K562 (cell line): Measurements from ENCODE around the gene SYPL2. TPM values are rescaled to one million over a fixed set of nuclear protein-coding genes. Genes with fewer than 3 reads are reported as not detected.
A peak's percentile ranks its signal among the peaks of the same experiment; 100 is the strongest.

ENCODE experiments used
- BACH1 ChIP-seq: fragments of 200-800 bp; sonication (Bioruptor generic); IDR thresholded peaks from 2 replicates; pipeline ENCODE4 v1.6.1; 2016; ENCODE audit warnings: missing genetic modification characterization, missing compliant biosample characterization
- DPF2 ChIP-seq: fragments of 450-650 bp; IDR thresholded peaks from 2 replicates; pipeline ENCODE4 v1.6.1; 2016
- ELF2 ChIP-seq: fragments of 250-450 bp; sonication (Bioruptor Pico); IDR thresholded peaks from 2 replicates; pipeline ENCODE4 v1.5.0; 2021; ENCODE audit warnings: mild to moderate bottlenecking
- KAT7 ChIP-seq: sonication (generic); formaldehyde crosslinking; IDR thresholded peaks from 2 replicates; pipeline ENCODE4 v1.8.0; 2022; ENCODE audit warnings: missing genetic modification reagents, mild to moderate bottlenecking, borderline replicate concordance
- MAFK ChIP-seq: IDR thresholded peaks from 2 replicates; pipeline ENCODE4 v1.6.1; 2011; ENCODE audit warnings: low read length, improper control_type of control experiment
- MEIS2 ChIP-seq: fragments of 450-650 bp; IDR thresholded peaks from 2 replicates; pipeline ENCODE4 v1.6.1; 2014; ENCODE audit warnings: mild to moderate bottlenecking; ENCODE audit not compliant: partially characterized antibody
- PREB ChIP-seq: sonication (generic); formaldehyde crosslinking; IDR thresholded peaks from 2 replicates; pipeline ENCODE4 v1.8.1; 2023; ENCODE audit warnings: mild to moderate bottlenecking, missing genetic modification reagents
- RAD21 ChIP-seq, 2 experiments: fragments of 250-450 bp in 1 of 2; fragments of 450-650 bp in 1 of 2; sonication (Bioruptor Pico) in 1 of 2; formaldehyde crosslinking in 1 of 2; IDR thresholded peaks in 1 of 2; conservative IDR thresholded peaks in 1 of 2; 2 replicates each; pipeline versions ENCODE4 v1.4.0 to v1.8.0; 2020 to 2022; ENCODE audit warnings: mild to moderate bottlenecking in 2 of 2, moderate library complexity in 1 of 2
- TAL1 ChIP-seq: fragments of 450-650 bp; IDR thresholded peaks from 2 replicates; pipeline ENCODE4 v1.6.1; 2016; ENCODE audit warnings: mild to moderate bottlenecking
- TCF7 ChIP-seq: sonication (generic); IDR thresholded peaks from 2 replicates; pipeline ENCODE4 v1.6.1; 2016; ENCODE audit warnings: antibody characterized with exemption, borderline replicate concordance
- THRB ChIP-seq: fragments of 450-650 bp; formaldehyde crosslinking; conservative IDR thresholded peaks from 2 replicates; pipeline ENCODE4 v1.4.0; 2022; ENCODE audit warnings: mild to moderate bottlenecking, missing genetic modification characterization
- TRIM25 ChIP-seq: fragments of 450-650 bp; IDR thresholded peaks from 2 replicates; pipeline ENCODE4 v1.7.0; 2016; ENCODE audit warnings: borderline replicate concordance
- ZBTB43 ChIP-seq: sonication (generic); formaldehyde crosslinking; IDR thresholded peaks from 2 replicates; pipeline ENCODE4 v1.8.0; 2023; ENCODE audit warnings: mild to moderate bottlenecking, missing genetic modification reagents
- ZBTB8A ChIP-seq: fragments of 450-650 bp; IDR thresholded peaks from 2 replicates; pipeline ENCODE4 v1.6.1; 2018; ENCODE audit warnings: mild to moderate bottlenecking, moderate library complexity; ENCODE audit not compliant: partially characterized antibody
- ZNF280B ChIP-seq: fragments of 250-450 bp; sonication (Bioruptor Pico); IDR thresholded peaks from 2 replicates; pipeline ENCODE4 v1.5.1; 2021; ENCODE audit warnings: mild to moderate bottlenecking
- ZNF282 ChIP-seq: sonication (generic); formaldehyde crosslinking; IDR thresholded peaks from 2 replicates; pipeline ENCODE4 v1.8.1; 2023; ENCODE audit warnings: missing genetic modification reagents
- ZNF655 ChIP-seq: fragments of 250-450 bp; sonication (Bioruptor Pico); IDR thresholded peaks from 2 replicates; pipeline ENCODE4 v1.5.0; 2021
- ZNF668 ChIP-seq: fragments of 250-450 bp; sonication (Bioruptor Pico); IDR thresholded peaks from 2 replicates; pipeline ENCODE4 v1.8.0; 2022; ENCODE audit warnings: mild to moderate bottlenecking, inconsistent platforms
- ZNF830 ChIP-seq: fragments of 250-450 bp; sonication (Bioruptor Pico); IDR thresholded peaks from 2 replicates; pipeline ENCODE4 v1.5.0; 2021; ENCODE audit warnings: mild to moderate bottlenecking
- polyA plus RNA-seq, 8 experiments: library from polyadenylated mRNA; depleted of rRNA in 4 of 8; stranded (reverse) in 5 of 8; unstranded in 3 of 8; fragments of >200 nt; fragmentation: Nextera tagmentation in 2 of 8; fragmentation: Illumina TruSeq in 1 of 8; extraction: Ambion mirVana in 2 of 8; extraction: Trizol in 1 of 8; gene quantifications; 2 replicates each; pipeline versions ENCODE4 v1.2.1 to v1.2.3, GENCODE V29; 2011 to 2014; ENCODE audit warnings: inconsistent platforms in 1 of 8, missing spikeins in 1 of 8
- total RNA-seq, 7 experiments: library from RNA; depleted of rRNA in 6 of 7; stranded (reverse); fragments of >200 nt in 6 of 7; fragmentation: Illumina TruSeq in 2 of 7; extraction: Trizol in 2 of 7; gene quantifications; 2 replicates each; pipeline versions ENCODE4 v1.2.1 to v1.2.3, GENCODE V29; 2011 to 2021; ENCODE audit warnings: low replicate concordance in 1 of 7

The SYPL2 gene
- total and polyA plus RNA-seq, 9 of the 15 experiments (the other 6 are each of a cell fraction or from before 2014, with no cell fraction given): 0.03 to 0.20 (median 0.07) TPM; not detected in 2

- TF ChIP-seq THRB (CRISPR knock-in tag) (peak; percentile 79; the same call in 1 of the 2 replicates), ZBTB43 (CRISPR knock-in tag) (peak; percentile 24; the same call in 1 of the 2 replicates), TAL1 (no peak; the same call in 1 of the 2 replicates), DPF2 (peak; percentile 88), PREB (CRISPR knock-in tag) (no peak), ZNF668 (CRISPR knock-in tag) (no peak; the same call in 1 of the 2 replicates), ZNF280B (CRISPR knock-in tag) (no peak), TCF7 (peak; percentile 51; the same call in 1 of the 2 replicates), ZBTB8A (no peak), BACH1 (tag) (no peak), TRIM25 (peak; percentile 97; the same call in 1 of the 2 replicates), RAD21 (CRISPR knock-in tag; conservative IDR thresholded peaks at IDR 0.05 in 1 of 2, IDR thresholded peaks at IDR 0.05 in 1 of 2) (peak; percentile 17 to 19; a peak in 1 of 4 replicates), MEIS2 (no peak), ELF2 (CRISPR knock-in tag) (no peak; the same call in 1 of the 2 replicates), MAFK (no peak), KAT7 (CRISPR knock-in tag) (no peak), ZNF282 (peak; percentile 79; the same call in 1 of the 2 replicates), ZNF830 (CRISPR knock-in tag) (peak; percentile 79; the same call in 1 of the 2 replicates), ZNF655 (CRISPR knock-in tag) (no peak)
These were observed 17.5 kb downstream of the SYPL2 start, which contains the start of gene ATXN7L2 (continued) for GRCh38 chr1:109483672-109484518.
